ENCODE measurements around the gene RAB6B.

The RAB6B gene

DNA sequence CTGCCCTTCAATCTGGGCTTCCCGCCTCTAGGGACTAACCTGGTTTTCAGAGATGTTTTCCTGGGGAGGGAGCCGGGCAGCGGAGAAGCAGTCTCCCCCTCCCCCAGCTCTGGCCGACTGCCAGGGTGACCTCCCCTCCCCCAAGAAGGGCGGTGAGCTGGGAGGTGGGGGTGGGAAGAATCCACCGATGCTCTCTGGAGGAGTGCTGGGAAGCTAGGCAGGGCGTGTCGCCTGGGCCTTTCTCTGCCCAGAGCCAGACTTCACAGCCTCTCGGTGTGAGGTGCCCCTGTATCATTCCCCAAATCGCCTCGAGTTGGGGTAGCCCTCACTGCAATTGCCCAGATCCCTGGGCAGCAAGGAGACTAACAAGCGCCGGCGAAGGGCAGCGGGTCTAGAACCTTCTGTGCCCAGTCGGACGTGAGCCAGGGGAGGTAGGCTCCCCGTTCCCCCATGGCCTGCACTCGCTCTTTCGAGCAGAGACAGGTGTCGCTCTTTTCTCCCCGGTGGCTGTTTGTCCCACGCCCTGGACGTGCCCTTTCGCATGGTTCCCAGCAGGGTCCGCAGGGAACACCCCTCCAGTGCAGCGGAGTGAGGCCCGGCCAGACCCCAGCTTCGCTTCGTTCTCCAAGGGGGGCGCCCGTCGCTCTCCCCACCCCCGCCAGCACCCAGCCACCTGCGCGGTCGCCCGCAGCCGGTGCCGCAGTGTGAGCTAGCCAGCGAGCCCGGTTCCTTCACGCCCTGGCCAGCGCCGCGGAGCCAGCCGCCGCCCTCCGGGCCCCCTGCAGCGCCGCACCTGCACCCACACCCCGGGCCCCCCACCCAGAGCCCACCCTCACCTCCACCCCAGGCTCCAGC, 1.1 kb downstream of the RAB6B start:
- peak in 1 of 2 experiments; percentile 6 for DNase-seq

- DNase-seq, result no peak
Measured at GRCh38 chr3:133893683-133894352, 1.9 kb downstream of the RAB6B start.

GRCh38 chr3:133892541-133893231, 3.0 kb downstream of the RAB6B start:
- DNase-seq, result no peak

DNA sequence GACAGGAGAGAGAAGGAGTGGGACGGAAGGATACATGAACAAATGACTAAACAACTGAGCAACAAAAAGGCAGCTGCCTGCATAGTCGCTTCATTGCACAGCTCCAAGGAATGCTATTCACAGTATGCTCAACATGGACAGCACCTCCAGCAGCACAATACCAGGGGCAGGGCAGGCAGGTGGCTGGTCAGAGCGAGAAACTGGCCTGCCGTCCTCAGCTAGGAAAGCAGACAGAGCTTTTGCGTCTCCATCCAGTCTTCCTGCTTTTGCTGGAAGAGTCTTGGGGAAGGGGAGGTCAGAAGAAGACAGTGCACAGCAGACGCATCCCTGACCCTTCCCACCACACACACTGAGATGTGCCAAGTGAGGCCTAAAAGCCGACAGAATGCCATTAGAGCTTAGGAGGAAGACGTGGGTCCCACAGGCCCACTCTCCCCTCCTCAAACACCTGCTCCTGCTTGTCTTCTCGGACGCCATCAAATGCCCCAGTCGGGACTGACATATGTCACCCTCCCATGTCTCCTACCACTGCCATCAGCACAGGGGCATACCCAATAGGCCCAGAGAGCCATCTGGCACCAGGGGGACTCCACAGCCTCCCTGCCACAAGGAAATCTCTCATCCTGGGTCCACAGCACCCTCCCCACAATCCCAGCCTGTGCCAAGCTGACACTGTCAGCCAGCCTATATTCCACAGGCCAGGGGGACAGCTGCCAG, 3.9 kb downstream of the RAB6B start:
- no peak for DNase-seq

DNA sequence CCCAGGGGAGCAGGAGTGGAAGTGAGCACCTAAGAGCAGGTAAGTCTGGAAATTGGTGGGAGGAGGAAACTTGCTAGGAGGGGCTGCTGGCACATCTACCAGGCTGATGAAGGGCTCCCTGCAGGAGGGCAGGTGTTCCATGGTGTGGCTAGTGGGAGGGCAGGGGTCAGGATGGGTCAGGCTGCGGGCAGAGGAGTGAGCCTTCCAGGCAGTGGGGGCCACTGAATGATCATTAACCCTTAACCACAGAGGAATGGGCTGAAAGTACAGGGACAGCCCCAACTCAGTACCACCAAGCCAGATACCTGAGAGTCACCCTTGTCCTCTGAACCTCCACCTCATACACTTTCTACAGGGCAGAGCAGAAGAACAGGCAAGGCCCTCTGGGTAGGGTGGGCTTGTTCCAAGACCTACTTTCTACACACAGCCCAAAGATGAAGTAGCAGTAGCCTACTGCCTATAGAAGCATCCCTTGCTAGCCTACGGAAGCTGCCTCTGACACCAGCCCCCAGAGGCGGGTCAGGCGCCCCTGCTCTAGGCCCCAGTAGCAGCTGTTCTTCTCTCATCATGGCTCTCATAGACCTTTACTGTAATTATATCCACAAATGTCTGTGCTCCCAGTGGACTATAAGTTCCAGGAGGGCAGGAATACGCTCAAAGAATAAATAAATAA, 4.6 kb downstream of the RAB6B start:
- no peak for DNase-seq

DNA sequence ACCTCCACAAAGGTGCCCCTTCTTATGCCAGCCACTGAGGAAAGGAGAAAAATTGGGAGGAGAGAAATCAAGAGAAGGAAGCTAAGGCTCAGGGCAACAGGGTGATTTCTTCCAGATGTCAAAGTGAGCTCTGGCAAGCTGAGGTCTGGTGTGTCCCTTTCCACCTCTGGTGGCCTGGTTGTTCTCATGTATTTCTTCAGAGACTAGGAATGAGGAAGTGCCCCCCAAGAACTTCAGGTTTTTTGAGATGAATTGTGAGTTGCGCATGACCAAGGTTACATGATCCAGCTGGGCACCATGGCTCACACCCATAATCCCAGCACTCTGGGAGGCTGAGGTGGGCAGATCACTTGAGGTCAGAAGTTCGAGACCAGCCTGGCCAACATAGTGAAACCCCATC, 5.6 kb downstream of the RAB6B start:
- DNase-seq, result no peak

DNA sequence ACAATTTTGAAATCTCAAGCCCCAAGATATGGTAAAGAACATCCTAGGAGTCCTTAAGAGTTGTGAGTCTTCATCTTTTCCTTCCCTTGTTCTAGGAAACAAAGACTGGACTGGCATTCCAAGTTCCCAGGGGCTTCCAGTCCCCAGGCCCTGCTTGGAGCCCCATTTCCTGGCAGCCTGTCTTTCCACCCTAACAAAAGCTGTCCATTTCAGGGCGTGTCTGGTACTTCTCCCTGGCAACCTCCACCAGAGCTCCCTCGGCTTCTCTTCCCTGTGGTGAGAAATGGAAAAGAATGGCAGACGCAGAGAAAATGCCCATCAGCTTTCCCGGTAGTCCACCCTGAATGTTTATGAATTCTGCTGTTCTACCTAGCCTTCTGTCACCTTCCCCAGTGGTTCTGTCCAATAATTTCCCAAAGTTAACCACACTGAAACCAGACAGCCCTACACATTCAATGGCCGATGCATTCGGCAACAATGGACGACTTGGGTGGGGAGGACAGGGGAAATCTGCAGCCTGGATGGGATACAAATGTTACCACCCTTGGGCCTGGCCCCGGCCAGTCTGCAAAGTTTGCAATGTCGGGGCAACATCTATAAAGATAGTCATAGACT, 6.8 kb downstream of the RAB6B start:
- no peak for DNase-seq

DNA sequence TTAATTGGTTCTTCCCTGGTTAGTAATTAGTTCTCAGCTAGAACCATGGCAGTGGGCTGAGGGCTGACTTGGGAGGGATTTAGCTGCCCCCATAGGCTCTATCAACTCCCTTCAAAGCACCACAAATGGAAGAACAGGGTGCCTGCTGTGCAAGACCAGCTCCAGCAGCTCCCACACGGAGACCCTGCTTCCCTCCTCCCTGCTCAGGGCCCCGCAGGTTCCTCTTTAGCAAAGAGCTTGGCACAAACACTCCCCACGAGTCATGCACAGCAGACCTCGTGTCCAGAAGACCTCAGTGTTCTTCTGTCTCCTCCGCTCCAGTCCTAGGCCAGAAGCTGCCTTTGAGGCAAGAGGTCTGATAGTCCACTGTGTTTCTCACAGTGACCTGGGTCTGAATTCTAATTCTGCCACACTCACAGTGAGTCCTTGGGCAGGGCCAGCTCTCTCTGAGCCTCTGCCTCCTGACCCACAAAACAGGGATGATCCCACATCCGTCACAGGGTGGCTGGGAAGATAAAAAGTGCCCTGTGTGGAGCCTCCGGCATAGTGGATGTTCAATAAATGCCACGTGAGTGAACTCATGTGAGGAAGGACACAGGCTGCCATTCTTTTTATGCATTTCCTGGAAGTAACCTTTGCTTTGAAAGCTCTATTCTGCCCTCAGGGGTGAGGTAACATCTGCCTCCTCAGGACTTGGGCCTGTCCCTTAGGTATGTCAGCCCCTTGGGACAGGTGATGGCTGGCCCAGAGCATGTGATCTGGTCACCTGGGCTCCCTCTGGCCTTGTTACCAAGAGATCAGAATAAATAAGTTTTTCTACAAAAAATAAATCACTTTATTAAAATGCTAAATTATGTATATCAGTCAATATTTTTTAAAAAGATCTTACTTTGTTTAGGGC, 7.6 kb downstream of the RAB6B start:
- DNase-seq, result no peak

DNA sequence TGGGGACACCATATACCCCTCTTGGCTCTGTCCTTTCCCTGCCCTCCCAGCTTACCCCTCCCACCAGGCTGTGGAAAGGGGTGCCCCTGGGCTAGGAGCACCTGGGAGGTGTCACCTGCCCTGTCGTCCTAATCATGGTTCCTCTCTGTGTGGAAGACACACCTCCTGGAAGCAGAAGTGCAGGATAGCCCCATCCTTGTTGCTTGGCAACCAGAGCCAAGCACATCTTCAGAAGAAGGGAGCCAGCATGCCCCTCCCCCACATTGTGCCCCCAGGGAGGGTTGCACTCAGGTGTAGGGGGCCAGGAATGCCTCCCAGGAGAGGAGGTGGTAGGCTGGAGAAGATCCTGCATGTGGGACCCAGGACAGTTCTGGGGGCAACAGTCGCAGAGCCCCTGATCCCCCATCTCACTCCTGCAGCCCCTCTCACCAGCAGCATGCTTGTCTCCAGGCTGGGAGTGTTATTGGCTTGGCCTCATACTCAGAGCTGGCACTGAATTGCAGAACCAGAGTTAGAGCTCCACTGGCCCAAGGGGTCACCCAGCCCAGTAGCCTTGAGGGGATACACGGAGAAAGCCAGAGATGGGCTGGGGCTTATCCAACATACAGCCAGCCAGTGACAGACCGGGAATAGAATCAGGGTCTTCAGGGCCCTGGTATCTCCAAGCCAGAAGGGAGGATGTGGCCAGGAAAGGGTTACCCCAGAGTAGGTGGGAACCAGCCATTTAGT, 8.4 kb downstream of the RAB6B start:
- DNase-seq, result no peak

DNA sequence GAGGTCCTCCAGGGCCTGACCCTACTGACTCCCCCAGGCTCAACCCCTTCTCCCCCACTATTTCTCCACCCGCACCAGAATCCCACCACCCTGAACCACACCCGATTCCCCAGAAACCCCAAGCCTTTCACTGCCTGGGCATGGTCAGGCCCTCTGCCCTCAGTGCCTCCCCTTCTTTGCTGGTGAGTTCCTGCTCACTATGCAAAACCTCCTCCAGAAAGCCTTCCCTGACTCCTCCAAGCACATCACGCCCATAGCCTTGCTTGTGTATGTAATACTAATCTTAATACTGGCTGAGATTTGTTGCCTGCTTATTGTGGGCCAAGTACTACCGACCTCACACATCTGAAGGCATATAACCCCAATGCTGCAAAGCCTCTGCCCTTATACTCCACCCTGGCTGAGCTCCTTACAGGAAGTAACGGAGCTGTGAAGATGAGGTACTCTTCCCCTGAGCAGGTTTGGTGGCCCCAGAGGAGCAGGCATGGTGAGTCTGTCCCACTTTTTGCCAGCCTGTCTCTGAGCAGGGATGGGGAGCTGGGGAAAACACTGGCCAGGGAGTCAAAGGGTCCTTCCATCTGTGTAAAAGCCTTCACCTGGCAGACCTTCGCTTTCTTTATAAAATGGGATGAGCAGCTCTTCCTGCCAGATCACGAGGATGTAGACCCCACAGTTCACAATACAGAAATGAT, 9.5 kb downstream of the RAB6B start:
- no peak for DNase-seq

DNA sequence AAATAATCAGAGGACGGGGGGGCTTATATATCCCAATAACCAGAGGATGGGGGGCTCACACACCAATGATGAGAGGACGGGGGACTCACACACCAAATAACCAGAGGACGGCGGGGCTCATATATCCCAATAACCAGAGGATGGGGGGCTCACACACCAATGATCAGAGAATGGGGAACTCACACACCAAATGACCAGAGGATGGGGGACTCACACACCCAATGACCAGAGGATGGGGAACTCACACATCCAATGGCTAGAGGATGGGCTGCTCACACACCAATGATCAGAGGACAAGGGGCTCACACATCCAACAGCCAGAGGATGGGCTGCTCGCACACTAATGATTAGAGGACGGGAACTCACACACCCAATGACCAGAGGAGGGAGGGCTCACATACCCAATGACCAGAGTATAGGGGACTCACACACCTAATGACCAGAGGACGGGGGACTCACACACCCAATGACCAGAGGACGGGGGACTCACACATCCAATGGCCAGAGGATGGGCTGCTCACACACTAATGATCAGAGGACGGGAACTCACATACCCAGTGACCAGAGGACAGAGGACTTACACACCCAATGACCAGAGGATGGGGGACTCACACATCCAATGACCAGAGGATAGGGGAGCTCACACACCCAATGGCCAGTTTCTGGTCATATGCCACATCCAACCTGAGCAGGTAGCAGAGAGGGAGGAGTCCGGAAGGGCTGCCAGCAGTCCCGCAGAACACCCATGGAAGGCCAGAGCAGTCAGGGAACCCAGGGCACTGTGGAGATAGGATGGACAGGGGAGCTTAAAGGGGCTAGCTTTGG, 10.6 kb downstream of the RAB6B start:
- no peak for DNase-seq

DNA sequence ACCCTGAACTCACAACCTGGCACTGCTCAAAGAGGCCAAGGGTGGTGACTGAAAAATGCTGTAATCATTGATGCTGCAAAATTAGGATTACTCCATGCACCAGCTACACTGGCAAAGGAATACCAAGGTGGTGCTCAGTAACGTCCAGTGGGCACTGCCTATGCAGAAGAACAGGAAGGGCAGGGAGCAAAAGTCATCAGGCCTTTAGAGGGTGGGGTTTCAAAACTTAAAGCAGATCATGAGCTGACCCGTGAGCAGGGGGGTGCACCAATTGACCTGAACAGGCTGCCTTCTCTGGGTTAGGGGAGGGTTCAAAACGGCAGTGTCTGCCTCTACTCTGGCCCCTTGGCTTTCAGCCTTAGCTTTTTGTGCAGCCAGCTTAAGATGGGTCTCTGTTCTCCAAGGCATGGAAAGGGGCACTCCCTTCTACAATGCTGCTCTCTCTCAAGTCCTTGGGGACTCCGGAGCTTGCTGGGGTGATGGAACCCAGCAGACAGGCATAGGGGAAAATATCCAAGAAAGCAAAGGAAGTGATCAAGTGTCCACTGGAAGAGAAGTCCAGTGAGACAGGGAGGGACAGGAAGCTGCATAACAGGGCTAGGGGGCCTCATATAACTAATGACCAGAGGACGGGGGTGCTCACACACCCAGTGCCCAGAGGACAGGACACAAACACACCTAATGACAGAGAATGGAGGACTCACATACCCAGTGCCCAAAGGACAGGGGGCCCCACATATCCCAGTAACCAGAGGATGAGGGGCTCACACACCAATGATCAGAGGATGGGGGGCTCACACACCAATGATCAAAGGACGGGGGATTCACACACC, 11.4 kb downstream of the RAB6B start:
- DNase-seq, result no peak

GRCh38 chr3:133883641-133884040, 12.0 kb downstream of the RAB6B start:
- no peak for DNase-seq

DNA sequence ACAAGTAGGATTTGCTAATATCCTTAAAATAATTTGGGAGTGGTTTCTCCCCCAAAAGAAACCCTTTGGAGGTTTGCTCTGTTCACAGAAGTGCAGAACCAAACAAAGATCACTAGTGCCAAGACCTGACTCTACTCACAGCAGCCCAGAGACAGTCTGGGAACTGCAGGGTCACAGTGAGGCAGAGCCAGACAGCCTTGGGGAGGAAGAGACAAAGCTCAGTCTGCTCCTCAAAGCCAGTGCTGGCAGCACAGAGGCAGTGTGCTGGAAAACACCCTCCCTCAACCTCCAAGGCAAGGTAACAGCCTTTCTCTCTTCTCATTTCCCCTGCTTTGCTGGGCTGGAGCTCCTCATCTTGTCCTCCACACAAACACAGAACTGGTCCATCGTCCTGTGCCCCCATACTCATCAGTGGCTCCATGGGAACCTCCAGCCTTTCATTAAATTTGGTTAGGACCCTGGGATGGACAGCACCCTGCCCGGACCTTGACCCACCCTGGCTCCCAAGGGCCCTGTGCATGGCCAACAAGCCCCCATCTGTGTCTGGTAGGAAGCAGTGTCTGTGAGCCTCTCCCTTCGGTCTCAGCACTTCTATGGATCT, 12.6 kb downstream of the RAB6B start:
- no peak for DNase-seq

DNA sequence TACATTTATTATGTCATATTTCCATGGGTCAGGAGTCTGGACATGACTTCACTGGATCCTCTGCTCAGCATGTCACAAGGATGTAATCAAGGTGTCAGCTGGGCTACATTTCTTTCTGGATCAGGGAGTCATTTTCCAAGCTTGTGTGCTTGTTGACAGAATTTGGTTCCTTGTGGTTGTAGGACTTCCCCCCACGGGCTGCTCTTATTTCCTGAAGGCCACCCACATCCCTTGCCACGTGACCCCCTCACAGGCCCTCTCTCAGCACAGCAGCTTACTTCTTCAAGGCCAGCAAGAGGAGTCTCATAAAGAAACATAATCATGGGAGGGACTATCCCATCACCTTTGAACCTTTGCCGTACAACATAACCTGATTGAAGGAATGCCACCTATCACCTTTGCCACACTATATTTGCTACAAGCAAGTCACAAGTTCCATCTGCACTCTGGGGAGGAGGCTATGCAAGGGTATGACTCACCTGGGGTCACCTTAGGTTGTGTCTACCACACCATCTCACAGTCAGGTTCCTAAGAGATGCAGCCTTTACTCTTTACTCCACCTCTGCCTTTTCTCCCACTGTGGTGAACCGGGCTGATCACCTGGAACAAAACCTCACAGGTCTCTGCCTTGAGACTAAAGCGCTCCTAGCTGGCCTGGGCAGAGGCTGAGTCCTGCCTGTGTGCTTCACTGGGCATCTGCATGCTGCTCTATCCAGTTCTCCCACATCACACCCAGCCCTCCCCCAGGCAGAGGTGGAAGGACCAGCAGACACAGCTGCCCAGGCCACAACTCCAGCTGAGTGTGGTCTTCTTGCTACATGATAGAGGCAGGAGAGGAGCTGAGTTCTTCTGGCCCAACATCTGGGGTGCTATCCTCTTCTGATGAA, 13.5 kb downstream of the RAB6B start:
- DNase-seq, result no peak

DNA sequence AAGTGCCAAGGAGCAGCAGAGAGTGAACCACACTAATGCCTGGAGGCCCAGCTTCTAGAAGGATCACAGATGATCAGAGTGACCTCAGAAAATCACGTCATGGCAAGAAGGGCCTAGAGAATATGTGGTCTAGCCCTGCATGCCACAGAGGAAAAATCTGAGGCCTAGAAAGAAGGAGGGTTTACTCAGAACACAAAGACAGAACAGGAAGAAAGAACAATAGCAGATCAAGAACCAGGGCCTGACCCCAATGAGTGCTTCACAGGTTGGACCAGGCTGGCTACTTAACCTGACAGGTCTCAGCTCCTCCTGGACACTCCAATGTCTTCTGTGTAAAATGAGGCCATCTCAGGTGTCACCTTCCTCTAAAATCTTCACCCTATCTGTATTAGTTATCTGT, 14.2 kb downstream of the RAB6B start:
- no peak for DNase-seq
